Mammary epithelial cell (primary cell): ENCODE measurements around the gene GLT8D1.

ENCODE experiments used
- EZH2 ChIP-seq: IDR thresholded peaks from 2 replicates; pipeline ENCODE4 v1.6.1; 2012; ENCODE audit warnings: low read length, inconsistent platforms, borderline replicate concordance
- TF ChIP-seq, protein P1 (sequence below), 2 donors: IDR thresholded peaks in 1 of 2; conservative IDR thresholded peaks in 1 of 2; 2 replicates each; pipeline ENCODE4 v1.5.1; 2011 to 2012; ENCODE audit warnings: inconsistent platforms in 2 of 2, low read length in 2 of 2, mild to moderate bottlenecking in 2 of 2, control low read depth in 1 of 2, low read depth in 1 of 2; ENCODE audit not compliant: insufficient read depth in 1 of 2; ENCODE audit errors: extremely low read depth in 1 of 2

DNA sequence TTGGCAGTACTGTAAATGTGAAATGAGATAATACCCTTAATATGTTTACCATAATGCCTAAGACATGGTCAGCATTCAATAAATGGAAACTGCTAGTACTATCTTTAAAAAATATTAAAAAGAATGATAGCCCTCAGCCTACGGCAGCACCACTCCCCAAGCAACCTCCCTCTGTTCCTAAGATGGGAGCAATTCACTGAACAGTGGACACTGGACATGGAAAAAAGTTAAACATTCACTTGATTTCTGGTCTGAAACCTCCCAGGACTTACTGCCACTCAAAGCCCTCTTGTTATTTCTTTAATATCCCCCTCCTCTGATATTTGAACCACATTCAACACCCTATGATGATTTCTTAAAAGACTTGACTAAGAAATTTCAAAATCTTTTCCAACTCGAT lies 38.1 kb upstream of the GLT8D1 start:
- TF ChIP-seq, protein P1, sequence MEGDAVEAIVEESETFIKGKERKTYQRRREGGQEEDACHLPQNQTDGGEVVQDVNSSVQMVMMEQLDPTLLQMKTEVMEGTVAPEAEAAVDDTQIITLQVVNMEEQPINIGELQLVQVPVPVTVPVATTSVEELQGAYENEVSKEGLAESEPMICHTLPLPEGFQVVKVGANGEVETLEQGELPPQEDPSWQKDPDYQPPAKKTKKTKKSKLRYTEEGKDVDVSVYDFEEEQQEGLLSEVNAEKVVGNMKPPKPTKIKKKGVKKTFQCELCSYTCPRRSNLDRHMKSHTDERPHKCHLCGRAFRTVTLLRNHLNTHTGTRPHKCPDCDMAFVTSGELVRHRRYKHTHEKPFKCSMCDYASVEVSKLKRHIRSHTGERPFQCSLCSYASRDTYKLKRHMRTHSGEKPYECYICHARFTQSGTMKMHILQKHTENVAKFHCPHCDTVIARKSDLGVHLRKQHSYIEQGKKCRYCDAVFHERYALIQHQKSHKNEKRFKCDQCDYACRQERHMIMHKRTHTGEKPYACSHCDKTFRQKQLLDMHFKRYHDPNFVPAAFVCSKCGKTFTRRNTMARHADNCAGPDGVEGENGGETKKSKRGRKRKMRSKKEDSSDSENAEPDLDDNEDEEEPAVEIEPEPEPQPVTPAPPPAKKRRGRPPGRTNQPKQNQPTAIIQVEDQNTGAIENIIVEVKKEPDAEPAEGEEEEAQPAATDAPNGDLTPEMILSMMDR (conservative IDR thresholded peaks at IDR 0.05 in 1 of 2, IDR thresholded peaks at IDR 0.05 in 1 of 2; ENCODE audit: extremely low read depth in 1 of 2, insufficient read depth in 1 of 2, low read depth in 1 of 2, low read length in 2 of 2), result no peak
- TF ChIP-seq EZH2, result no peak
